H4 (cell line): ENCODE measurements around the gene MRFAP1L1. TPM values are rescaled to one million over a fixed set of nuclear protein-coding genes. Genes with fewer than 3 reads are reported as not detected.
"Not testable (repeated sequence)": the region's sequence is repeated elsewhere in the genome, so short reads cannot be mapped to it uniquely, and the experiment has no call there.

ENCODE experiments used
- DNase-seq: peaks from one replicate; pipeline ENCODE4 v3.0.0-alpha.2; 2015; ENCODE audit warnings: low spot score
- total RNA-seq: library from RNA; depleted of rRNA; stranded (reverse); fragments of >200 nt; shearing (Covaris generic); gene quantifications from 2 replicates; pipeline ENCODE4 v1.2.3, GENCODE V29; 2014; rRNA removed

MRFAP1L1 gene
- 104 and 118 TPM in 2 replicates for total RNA-seq

DNA sequence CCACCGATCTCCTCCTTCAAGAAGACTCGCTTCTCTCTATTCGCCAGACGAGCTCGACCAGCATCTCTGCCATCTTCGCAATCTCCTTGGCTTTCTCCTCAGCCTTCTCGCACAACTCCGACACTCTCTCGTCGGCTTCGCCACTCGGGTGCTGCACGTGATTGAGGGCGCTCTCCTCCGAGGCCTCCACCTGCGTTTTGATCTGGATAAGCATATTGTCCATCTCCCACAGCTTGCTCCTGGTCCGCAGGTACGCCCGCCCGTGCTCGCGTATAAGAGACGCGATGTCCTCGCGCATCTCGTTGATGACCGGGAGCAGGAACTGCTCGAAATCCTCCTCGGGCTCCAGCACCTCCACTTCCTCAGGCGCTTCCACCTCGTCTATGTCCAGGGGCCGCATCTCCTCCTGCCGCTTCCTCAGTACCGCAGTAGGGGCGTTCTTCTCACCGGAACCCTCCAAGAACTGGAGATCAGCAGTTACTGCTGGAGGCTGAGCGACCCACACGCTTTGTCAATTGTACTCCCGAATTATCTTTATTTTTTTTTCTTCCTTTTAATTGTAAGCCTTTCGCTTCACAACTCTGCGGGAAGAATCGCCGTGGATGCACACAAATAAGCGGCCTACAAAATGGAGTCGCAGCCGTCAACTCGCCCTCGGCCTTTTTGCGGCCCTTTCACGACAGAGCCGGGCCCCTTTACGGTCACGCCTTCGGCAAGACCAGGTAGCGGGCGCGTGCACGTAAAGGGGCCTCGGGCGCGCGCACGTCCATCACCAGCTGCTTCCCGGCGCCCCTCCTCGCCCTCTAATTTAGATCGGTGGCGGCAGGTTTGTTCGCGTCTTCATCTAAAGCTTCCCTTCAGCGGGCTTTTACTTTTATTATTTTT lies at the start of gene MRFAP1L1:
MRFAP1L1 (minus strand) TSS at position 636 of the 885 bp plus-strand sequence; CDS start at position 400, 236 bp downstream.
- peak; percentile 95 for DNase-seq

- DNase-seq = no peak
Observed at GRCh38 chr4:6758728-6759127, 49.1 kb upstream of the MRFAP1L1 start.

DNA sequence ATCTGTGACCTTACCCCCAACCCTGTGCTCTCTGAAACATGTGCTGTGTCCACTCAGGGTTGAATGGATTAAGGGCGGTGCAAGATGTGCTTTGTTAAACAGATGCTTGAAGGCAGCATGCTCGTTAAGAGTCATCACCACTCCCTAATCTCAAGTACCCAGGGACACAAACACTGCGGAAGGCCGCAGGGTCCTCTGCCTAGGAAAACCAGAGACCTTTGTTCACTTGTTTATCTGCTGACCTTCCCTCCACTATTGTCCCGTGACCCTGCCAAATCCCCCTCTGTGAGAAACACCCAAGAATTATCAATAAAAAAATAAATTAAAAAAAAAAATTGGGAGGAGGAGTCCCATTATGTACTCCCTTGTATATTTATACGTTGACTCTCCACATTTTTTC lies 46.7 kb upstream of the MRFAP1L1 start:
- not testable (repeated sequence) for DNase-seq

DNA sequence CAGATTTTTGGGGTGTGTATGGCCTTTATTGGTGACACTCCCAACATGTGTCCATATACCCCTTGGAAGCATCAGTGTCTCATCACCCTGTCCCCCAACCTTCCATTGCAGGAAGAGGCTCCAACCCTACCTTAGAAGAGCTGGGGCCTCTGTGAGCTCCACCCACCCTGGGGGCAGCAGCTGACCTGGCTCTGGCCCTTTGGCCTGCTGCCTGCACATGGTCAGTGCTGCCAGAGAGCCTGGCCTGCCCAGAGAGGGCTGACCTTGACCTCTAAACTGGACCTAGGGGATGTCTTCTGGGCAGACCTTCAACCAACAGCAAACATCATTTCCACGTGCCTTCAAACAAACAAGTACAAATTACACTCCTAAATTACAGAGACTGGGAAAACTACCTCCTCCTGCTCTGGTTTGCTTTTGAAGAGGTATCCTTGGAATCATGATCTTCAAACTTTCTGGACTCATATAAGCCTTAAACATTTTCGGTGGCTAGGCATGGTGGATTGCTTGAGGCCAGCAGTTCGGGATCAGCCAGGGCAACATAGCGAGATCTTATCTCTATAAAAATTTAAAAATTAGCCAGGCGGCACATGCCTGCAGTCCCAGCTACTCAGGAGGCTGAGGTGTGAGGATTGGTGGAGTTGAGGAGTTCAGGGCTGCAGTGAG lies 45.6 kb upstream of the MRFAP1L1 start:
- no peak for DNase-seq

DNA sequence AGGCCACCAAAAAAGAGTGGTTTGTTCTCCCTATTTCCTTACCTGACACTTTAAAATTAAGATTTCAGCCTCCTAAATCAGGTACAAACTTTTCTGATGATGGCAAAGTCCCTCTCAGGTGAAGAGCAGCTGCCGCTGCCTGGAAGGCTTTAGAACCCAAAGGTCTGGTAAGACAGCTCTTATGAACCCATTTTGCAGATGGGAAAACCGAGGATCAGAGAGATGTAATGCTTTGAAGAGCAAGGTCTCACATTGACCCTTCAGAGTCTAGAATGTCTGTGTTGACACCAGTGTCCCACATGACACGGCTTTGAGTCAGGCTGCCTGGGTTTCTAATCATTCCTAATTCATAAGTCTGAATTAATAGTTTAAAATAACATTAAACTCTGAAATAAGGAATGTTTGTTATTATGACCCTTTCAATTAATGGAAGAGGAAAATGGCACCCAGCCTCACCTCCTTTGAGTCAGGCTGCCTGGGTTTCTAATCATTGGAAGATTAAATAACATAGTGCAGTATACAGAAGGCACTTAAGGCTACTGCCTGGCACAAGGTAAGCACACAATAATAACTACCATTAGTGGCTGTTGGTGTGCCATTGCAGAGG lies 44.9 kb upstream of the MRFAP1L1 start:
- DNase-seq = no peak

GRCh38 chr4:6753891-6754290 lies 44.2 kb upstream of the MRFAP1L1 start:
- DNase-seq = no peak

GRCh38 chr4:6753103-6753560 lies 43.5 kb upstream of the MRFAP1L1 start:
- no peak for DNase-seq

DNA sequence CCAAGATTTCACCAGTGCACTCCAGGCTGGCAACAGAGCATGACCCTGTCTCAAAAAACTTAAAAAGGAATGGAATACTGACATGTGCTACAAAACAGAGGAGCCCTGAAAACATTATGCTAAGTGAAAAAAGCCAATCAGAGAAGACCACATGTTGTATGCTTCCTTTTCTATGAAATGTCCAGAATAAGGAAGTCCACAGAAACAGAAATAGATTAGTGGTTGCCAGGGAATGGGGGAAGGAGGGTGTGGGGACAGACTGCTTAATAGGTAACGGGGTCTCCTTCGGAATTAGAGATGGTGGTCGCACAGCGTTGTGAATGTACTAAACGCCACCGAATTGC lies 42.8 kb upstream of the MRFAP1L1 start:
- DNase-seq = no peak

DNA sequence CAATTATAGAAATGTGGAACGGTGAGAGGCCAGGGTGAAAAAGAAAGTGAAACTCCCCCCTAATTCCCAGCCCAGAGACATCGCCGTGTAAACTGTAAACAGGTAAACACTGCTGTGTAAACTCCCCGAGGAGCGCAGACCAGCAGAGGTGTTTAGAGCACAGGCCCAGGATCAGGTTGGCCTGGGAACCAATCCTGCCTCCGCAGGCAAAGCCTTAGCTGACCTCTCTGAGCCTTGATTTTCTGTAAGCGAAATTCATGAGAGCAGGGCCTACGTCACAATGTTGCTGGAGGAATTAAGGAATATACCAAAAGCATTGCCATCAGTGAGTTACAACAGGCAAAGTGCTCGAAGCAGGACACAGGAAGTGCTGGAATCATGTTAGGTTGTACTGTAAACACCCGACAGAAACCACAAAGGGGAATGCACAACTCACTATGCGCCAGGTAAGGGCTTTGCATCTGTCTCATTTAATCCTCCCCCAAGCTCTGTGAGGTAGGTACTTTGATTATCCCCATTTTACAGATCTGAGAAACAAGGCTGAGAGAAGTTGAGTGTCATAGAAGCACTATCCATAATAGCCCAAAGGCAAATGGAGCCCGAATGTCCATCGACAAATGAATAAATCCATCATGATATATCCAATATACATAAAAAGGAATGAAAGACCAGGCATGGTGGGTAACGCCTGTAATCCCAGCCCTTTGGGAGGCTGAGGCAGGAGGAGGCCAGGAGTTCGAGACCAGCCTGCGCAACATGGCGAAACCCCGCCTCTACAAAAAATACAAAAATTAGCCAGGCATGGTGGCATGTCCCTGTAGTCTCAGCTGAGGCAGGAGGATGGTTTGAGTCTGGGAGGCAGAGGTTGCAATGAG lies 42.2 kb upstream of the MRFAP1L1 start:
- peak; percentile 76 for DNase-seq

- DNase-seq = no peak
Observed at GRCh38 chr4:6750286-6751221, 40.9 kb upstream of the MRFAP1L1 start.

DNA sequence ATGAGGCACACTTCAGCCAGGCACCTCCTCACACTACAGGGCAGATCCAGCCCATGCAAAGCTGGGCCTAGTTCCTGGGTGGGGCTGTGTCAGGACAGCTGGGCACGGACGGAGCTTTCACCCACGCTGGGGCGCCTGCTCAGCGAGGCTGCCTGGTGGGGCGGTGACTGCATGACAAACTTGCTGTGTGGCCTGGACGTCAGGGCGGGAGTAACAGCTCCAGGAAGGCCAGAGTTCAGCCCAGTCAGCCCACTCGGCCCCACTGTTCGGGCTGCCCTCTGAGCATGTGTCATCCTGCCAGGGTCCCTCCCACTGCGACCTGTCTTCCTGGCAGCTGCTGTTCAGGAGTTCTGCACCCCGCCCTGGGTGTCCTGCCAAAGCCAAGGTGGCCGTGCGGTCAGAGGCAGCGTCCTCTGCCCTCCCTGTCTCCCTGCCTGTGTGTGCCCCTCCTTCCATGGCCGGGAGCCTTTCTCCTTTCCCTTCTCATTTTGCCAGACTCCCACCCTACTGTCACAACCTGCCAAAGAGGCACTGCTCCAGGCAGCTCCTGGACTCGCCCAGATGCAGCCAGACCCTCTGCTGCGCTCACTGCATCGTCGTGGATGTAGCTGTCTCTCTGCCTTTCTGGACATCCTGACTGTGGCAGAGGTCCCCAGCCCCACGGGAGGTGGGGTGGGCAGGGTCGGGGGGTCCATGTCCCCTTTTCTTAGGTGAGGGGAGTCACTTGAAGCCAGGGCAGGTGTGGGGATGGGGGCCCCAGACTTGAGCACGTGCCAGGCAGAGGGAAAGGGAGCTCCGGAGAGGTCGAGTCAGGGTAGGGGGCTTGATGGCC lies 39.9 kb upstream of the MRFAP1L1 start:
- peak; percentile 77 for DNase-seq

DNA sequence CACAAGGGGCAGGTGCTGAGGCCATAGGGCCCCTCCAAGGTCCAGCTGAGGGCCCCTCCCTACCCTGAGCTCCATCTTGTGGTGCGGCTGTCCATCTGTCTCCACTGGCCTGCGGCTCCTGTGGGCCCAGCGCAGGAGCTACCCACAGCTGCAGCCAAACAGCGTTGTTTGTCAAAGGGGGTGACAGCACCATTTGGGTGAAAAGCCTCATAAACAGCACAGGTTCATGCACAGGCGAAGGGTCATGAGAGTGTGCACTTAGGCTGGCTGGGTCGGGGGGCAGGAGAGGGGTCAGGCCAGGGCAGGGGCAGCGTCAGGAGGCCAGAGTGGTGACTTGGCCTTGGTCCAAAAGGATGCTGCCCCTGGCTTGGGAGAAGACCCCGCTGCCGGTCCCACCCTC lies 38.6 kb upstream of the MRFAP1L1 start:
- DNase-seq = no peak

DNA sequence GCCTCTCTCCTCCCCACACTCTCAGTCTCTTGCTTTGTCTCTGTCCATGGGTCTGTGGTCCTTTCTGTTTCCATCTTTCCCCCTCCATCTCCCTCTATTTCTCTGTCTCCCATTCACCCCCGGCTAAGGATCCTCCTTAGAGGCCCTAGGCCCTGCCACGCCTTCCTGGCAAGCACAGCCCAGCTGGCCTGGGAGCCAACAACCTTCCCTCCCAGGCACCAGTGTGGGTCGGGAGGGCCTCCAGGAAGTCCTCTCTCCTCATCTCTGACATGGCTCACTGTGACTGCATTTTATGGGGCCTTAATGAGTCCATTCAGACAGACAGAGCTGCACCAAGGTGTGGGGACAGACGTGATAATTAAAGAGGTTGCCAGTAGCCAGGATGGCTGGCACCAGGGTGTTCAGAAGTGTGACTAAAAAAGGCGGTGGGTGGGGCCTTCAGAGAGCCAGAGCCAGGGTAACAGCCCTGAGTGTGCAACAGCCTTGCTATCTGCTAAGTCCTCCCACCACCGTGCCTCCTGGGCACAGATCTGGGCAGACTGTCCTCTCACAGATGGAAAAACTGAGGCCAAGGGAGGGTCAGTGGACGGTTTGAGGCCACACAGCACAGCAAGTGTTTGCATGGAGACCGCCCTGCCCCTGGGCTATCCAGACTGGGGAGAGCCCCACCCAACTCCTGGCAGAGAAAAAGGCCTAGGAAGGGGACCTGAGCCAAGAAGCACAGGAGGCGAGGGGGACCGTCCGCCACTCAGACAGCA lies 37.8 kb upstream of the MRFAP1L1 start:
- DNase-seq = peak; percentile 44

GRCh38 chr4:6746721-6747293 lies 37.1 kb upstream of the MRFAP1L1 start:
- no peak for DNase-seq

DNA sequence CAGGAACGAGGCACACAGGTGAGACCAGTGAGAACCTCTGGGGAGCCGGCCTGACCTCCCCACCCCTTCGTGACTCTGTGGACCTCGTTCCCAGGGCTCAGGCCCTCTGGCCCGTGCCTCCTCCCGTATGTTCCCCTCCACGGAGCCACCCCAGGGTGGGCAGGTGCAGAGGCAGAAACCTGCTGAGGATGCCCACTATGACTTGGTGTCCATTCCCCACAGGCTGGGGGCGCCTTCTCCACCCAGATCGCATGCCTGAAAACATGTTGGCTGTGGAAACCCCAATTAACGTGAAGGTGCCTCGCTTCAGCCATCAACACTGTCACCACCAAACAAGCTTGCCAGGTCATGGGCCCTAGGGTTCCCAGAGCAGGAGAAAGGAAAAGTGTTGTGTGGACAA lies 33.3 kb upstream of the MRFAP1L1 start:
- no peak for DNase-seq

GRCh38 chr4:6742507-6742906 lies 32.8 kb upstream of the MRFAP1L1 start:
- no peak for DNase-seq

DNA sequence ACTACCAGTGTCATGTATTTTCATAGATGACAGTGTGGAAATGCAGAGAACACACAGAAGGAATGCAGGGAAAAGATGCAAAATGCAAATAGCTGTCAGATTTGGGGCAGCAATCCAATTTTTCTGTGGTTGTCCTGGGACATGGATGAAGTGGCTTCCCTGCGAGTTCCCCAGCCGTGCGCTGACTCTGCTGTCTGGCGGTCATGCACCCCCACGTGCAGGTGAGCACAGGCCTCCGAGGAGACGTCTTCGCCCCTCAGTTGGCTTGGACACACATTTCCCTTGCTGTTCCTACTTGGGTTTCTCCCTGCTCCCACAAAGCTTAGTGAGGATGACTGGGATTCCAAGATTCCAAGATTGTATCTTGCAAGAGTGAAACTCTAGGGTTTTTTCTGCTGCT lies 30.7 kb upstream of the MRFAP1L1 start:
- no peak for DNase-seq

- DNase-seq = no peak
Observed at GRCh38 chr4:6739920-6740319, 30.3 kb upstream of the MRFAP1L1 start.
